Left ventricle myocardium inferior (tissue), 1 donor: ENCODE data around the gene CYP21A2. TPM values are rescaled to one million over a fixed set of nuclear protein-coding genes. Genes with fewer than 3 reads are reported as not detected.
A peak's percentile ranks its signal among the peaks of the same experiment; 100 is the strongest.
"Not testable (repeated sequence)": the region's sequence is repeated elsewhere in the genome, so short reads cannot be mapped to it uniquely, and the experiment has no call there.

ENCODE experiments used
- DNase-seq: peaks from one replicate; pipeline ENCODE4 v3.0.0-alpha.2; 2020
- H3K27ac ChIP-seq: fragments of 200-600 bp; replicated peaks from 2 replicates; pipeline ENCODE4 v1.8.0; 2021
- H3K27me3 ChIP-seq: fragments of 200-600 bp; 2 replicates; pipeline ENCODE4 v1.8.0; 2021; ENCODE audit warnings: low read depth
- H3K36me3 ChIP-seq: fragments of 200-600 bp; 2 replicates; pipeline ENCODE4 v1.8.0; 2021
- H3K4me1 ChIP-seq: fragments of 200-600 bp; 2 replicates; pipeline ENCODE4 v1.8.0; 2021
- H3K4me3 ChIP-seq: fragments of 200-600 bp; 2 replicates; pipeline ENCODE4 v1.8.0; 2021; ENCODE audit warnings: mild to moderate bottlenecking, moderate library complexity
- H3K9me3 ChIP-seq: fragments of 200-600 bp; replicated peaks from 2 replicates; pipeline ENCODE4 v1.8.0; 2021
- CTCF ChIP-seq: fragments of 200-600 bp; IDR thresholded peaks from 2 replicates; pipeline ENCODE4 v1.8.0; 2021; ENCODE audit warnings: antibody characterized with exemption, mild to moderate bottlenecking, borderline replicate concordance
- intact Hi-C: fragments of 100-400 bp; cut with micrococcal nuclease; formaldehyde crosslinking; loops from one replicate; pipeline ENCODE4 v1.11.0; 2022
- total RNA-seq: library from RNA; stranded (reverse); fragmentation: NEBNext Ultra II Directional; extraction: Animal tissue kit (Norgen Biotek cat#: 25700); gene quantifications from one replicate; pipeline ENCODE4 v1.2.1, GENCODE V29; 2021
- donor health status: DM: no; HTN: yes; CAD: no; lungs with severe emphysema.

Gene CYP21A2
- total RNA-seq, 1 donor from 2014 or later = 0.41 TPM

DNA sequence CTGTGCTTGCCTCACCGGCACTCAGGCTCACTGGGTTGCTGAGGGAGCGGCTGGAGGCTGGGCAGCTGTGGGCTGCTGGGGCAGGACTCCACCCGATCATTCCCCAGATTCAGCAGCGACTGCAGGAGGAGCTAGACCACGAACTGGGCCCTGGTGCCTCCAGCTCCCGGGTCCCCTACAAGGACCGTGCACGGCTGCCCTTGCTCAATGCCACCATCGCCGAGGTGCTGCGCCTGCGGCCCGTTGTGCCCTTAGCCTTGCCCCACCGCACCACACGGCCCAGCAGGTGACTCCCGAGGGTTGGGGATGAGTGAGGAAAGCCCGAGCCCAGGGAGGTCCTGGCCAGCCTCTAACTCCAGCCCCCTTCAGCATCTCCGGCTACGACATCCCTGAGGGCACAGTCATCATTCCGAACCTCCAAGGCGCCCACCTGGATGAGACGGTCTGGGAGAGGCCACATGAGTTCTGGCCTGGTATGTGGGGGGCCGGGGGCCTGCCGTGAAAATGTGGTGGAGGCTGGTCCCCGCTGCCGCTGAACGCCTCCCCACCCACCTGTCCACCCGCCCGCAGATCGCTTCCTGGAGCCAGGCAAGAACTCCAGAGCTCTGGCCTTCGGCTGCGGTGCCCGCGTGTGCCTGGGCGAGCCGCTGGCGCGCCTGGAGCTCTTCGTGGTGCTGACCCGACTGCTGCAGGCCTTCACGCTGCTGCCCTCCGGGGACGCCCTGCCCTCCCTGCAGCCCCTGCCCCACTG lies 2.3 kb downstream of the CYP21A2 start:
- H3K4me3 ChIP-seq, H3K27me3 ChIP-seq, H3K4me1 ChIP-seq, intact Hi-C loops, H3K36me3 ChIP-seq, H3K9me3 ChIP-seq, H3K27ac ChIP-seq: not testable (repeated sequence)
- DNase-seq = peak; percentile 6

- H3K27me3 ChIP-seq, H3K9me3 ChIP-seq, DNase-seq, intact Hi-C loops, H3K4me1 ChIP-seq, H3K36me3 ChIP-seq, H3K27ac ChIP-seq, H3K4me3 ChIP-seq: not testable (repeated sequence)
Observed at GRCh38 chr6:32041050-32041321, 2.8 kb downstream of the CYP21A2 start.

- DNase-seq, H3K27ac ChIP-seq, H3K9me3 ChIP-seq, H3K4me1 ChIP-seq, H3K36me3 ChIP-seq, H3K27me3 ChIP-seq, intact Hi-C loops, H3K4me3 ChIP-seq: not testable (repeated sequence)
Observed at GRCh38 chr6:32041385-32041784, 3.2 kb downstream of the CYP21A2 start.

GRCh38 chr6:32042276-32042675 lies 4.1 kb downstream of the CYP21A2 start:
- peak; percentile 7 for DNase-seq
- peaks cover 14% of the 10 kb centered on the region for H3K4me1 ChIP-seq
- H3K4me3 ChIP-seq, H3K9me3 ChIP-seq, H3K27ac ChIP-seq, H3K27me3 ChIP-seq, H3K36me3 ChIP-seq, intact Hi-C loops: not testable (repeated sequence)

DNA sequence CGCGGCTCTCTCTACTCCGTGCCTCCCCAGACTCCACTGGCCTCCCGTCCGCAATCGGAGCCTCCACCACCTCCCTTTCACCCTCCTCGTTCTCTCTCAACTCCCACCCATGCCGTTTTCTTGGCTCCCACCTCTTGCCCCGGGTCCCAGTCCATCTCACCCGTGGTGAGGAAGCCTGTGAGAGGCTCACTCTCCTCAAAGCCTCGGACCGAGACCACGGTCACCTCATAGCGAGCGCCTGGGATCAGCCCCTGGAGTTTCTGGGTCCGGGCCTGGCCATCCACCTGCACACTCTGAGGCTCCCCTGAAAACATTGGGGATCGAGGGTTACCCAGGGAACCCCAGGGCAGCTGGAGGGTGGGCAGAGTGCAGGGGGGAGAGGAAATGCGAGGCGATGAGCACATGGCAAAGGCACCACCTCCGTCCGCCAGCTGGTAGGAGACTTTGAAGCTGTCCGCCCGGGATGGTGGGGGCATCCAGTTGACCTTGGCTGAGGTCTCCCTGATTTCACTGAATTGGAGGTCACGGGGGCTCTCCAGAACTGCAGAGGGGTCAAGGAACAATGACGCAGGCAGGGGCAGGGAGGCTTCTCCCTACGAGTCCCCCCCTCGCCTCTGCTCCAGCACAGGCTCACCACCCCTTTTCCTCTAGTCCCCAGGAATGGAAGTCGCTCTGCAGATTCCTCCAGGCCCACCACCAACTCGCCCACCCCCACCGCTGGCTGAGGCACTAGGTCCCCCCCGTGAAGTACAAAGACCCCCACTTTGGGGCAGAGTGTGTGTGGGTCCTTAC lies 5.6 kb downstream of the CYP21A2 start:
- H3K27ac ChIP-seq, H3K27me3 ChIP-seq, H3K4me3 ChIP-seq, H3K36me3 ChIP-seq, H3K9me3 ChIP-seq, intact Hi-C loops: not testable (repeated sequence)
- H3K4me1 ChIP-seq = peaks cover 29% of the 10 kb centered on the region
- DNase-seq = peak; percentile 10

DNA sequence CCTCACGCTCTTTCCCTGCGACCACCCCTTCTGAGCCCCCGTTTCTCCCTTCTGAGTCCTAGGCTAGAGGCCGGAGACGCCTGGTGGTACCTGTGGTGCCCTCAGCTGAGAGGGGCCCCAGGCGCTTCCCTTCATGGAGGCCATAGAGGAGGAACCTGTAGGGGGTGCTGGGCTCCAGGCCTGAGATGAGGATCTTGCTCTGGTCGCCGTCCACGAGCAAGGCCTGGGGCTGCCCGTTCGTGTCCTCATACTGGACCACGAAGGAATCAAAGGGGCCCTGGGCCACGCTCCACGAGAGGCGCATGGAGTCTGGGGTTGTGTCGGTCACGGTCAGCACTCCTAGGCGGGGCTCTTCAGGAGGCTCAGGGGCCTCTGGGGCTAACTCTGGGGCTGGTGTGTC lies 6.7 kb downstream of the CYP21A2 start:
- H3K27ac ChIP-seq, H3K36me3 ChIP-seq, H3K4me3 ChIP-seq, H3K9me3 ChIP-seq, intact Hi-C loops, H3K27me3 ChIP-seq: not testable (repeated sequence)
- H3K4me1 ChIP-seq = peaks cover 29% of the 10 kb centered on the region
- peak; percentile 12 for DNase-seq

DNA sequence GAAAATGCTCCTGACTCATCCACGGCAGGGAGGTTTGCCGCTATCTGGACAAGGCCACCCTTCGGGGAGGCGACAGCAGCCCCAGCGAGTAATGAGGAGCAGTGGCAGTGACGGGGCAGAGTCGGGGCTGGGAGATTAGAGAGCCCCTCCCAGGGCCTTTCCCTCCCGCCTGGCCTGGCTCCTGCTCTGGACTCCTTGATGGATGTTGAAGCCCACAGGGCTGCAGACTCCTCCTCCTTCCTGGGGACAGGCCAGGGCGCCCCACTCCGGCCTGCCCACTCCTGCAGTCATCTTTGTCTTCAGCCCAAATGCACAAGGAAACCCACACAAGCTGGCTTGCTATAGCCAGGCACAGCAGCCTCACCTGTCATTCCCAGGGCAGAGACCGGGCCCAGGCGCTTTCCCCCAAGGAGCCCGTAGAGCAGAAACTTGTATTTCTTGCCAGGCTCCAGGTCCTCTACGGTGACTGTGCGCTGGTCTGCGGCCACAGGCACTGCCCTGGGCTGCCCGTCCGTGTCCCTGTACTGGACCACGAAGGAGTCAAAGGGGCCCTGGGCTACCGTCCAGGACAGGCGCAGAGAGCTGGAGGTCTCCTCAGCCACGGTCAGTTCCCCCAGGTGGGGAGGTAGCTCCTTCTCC lies 7.7 kb downstream of the CYP21A2 start:
- DNase-seq = peak; percentile 35
- intact Hi-C loops = no loop called here
- peaks cover 29% of the 10 kb centered on the region for H3K4me1 ChIP-seq
- peaks cover 3% of the 10 kb centered on the region for H3K36me3 ChIP-seq
- no peak for TF ChIP-seq CTCF
- H3K27ac ChIP-seq = peak overlapping the region; percentile 82
- no peak overlapping the region for H3K4me3 ChIP-seq
- no peaks in the 10 kb centered on the region for H3K27me3 ChIP-seq
- no peaks in the 10 kb centered on the region for H3K9me3 ChIP-seq

GRCh38 chr6:32046450-32047083 lies 8.4 kb downstream of the CYP21A2 start:
- H3K27me3 ChIP-seq = no peaks in the 10 kb centered on the region
- no peak overlapping the region for H3K4me3 ChIP-seq
- H3K36me3 ChIP-seq = peaks cover 9% of the 10 kb centered on the region
- peaks cover 29% of the 10 kb centered on the region for H3K4me1 ChIP-seq
- H3K27ac ChIP-seq = peak overlapping the region; percentile 82
- H3K9me3 ChIP-seq = no peaks in the 10 kb centered on the region
- no peak for TF ChIP-seq CTCF
- intact Hi-C loops = no loop called here
- peak; percentile 40 for DNase-seq
